ENCODE measurements around the gene CD207. TPM values are rescaled to one million over a fixed set of nuclear protein-coding genes. Genes with fewer than 3 reads are reported as not detected.

The CD207 gene
- total RNA-seq, 2 donors from 2014 or later, result 0.23 TPM; not detected in 1

DNA sequence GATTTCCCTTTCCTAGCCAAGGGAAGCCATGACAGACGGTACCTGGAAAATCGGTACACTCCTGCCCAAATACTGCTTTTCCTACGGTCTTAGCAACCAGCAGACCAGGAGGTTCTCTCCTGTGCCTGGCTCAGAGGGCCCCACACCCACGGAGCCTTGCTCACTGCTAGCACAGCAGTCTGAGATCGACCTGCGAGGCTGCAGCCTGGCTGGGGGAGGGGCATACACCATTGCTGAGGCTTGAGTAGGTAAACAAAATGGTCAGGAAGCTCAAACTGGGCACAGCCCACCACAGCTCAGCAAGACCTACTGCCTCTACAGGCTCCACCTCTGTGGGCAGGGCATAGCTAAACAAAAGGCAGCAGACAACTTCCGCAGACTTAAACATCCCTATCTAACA, 6.8 kb upstream of the CD207 start:
- Mint-ChIP-seq H3K4me1 (no peaks in the 10 kb centered on the region), H3K4me3 (no peak overlapping the region), H3K27ac (no peak overlapping the region), H3K27me3 (peaks cover 25% of the 10 kb centered on the region), H3K36me3 (ENCODE audit: low read depth) (peaks cover 3% of the 10 kb centered on the region)
- H3K9me3 ChIP-seq (ENCODE audit: control insufficient read depth, low read length, poor library complexity, severe bottlenecking), result peaks cover 4% of the 10 kb centered on the region
- no peak for ATAC-seq
- no peak for DNase-seq

DNA sequence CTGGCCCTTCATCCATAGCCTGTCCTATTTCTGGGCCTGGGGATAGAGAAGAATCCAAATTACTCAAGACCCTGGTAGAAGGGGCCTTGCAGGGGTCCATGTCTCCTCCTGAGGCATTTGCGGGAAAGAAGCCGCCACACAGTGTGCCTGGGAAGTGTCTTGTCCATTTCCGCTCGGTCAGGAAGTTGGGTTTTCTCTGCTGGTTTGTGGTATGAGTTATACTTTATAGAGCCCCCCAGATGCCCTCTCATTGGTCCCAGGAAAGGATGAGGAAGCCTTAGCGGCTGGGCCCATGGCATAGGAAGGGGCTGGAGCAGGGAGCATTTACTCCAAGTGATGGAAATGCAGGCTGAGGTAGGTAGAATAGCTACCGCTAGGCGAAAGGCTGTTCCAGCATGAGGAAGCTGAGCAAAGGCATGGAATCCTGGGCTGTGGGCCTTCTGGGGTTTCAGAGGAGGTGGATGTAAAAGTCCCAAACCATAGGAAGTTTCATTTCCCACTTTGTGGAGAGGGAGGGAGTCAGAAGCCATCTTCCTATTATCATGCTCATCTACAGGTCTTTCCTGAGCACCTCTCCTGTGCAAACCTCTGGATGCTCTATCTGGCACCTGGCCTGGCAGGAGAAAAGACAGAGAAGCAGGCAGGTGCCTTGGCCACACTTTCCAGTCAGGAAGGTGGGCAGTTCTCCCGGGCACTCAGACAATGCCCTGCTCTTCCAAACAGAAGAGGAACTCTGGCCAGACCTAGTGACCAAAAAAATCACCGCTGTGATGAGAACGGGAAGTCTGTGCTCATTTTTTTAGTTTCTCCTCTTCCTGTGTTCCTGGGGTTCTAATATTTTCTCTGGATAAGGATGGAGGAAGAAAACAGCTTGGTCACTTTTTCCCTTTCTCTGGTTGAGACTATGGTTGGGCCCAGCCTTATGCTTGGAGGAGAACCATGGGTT, 2.6 kb upstream of the CD207 start:
- Mint-ChIP-seq H3K27ac (no peak overlapping the region), H3K4me3 (no peak overlapping the region), H3K4me1 (peaks cover 7% of the 10 kb centered on the region), H3K36me3 (ENCODE audit: low read depth) (no peaks in the 10 kb centered on the region), H3K27me3 (peaks cover 53% of the 10 kb centered on the region)
- ATAC-seq (no peak), DNase-seq (no peak)
- peaks cover 4% of the 10 kb centered on the region for H3K9me3 ChIP-seq (ENCODE audit: control insufficient read depth, low read length, poor library complexity, severe bottlenecking)

DNA sequence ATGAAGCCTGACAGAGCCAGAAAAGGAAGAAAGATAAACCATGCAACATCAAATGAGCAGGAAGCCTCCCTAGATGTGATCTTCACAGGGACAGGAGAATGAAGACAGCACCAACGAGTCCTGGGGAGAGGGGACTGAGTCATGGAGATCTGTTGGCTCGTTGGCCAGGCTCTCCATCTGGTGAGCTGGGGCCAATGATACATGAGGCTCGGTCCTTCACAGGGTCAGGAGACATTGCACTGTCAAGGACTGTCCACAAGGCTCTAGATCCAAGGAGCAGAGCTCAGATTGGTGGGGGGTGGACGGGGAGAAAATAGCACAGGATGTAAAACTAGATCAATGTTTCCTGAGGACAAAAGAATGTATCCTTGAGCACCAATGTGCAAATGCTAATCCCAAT, 735 bp downstream of the CD207 start:
- ATAC-seq (no peak), DNase-seq (no peak)
- H3K9me3 ChIP-seq (ENCODE audit: control insufficient read depth, low read length, poor library complexity, severe bottlenecking), result no peaks in the 10 kb centered on the region
- Mint-ChIP-seq H3K4me3 (no peak overlapping the region), H3K4me1 (peaks cover 7% of the 10 kb centered on the region), H3K27ac (no peak overlapping the region), H3K27me3 (peaks cover 66% of the 10 kb centered on the region), H3K36me3 (ENCODE audit: low read depth) (no peaks in the 10 kb centered on the region)

DNA sequence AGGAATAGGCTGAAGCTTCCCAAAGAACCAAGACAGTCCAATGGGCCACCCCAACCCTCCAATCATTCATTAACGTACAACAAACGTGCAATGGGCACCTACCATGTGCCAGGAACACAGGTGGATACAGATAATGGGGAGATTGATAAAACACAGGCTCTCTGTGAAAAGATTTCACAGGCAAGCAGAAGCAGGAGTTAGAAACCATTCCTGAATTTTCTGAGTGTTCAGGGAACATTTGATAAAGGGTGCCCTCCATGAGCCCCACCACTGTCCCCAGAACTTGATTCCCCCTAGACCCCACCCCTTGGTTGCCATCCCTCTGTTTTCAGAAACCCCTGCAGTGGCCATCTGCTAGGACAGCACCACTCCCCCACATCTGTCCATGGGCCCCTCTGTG, 1.5 kb downstream of the CD207 start:
- Mint-ChIP-seq H3K27ac (no peak overlapping the region), H3K36me3 (ENCODE audit: low read depth) (no peaks in the 10 kb centered on the region), H3K4me3 (no peak overlapping the region), H3K27me3 (peaks cover 67% of the 10 kb centered on the region), H3K4me1 (peaks cover 7% of the 10 kb centered on the region)
- ATAC-seq (no peak), DNase-seq (no peak)
- no peaks in the 10 kb centered on the region for H3K9me3 ChIP-seq (ENCODE audit: control insufficient read depth, low read length, poor library complexity, severe bottlenecking)

DNA sequence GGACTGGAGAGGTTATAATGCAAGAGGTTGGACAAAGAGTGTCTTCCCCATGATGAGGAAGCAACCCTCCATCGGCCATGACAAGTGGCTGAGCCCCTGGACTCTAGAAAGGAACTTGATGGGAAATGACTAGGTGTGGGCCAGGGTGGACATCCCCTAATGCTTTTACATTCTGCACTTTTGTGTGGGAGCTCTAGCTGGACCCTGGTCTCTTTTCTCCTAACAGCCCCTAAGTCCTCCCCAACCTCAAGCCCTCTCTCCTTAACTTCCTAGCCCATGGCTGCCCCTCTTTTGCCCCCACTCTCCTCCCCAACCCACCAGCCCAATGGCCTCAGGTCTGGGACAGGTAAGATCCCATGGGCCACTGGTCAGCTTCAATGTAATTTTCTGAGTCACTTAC, 2.4 kb downstream of the CD207 start:
- ATAC-seq (no peak), DNase-seq (no peak)
- Mint-ChIP-seq H3K4me3 (no peak overlapping the region), H3K36me3 (ENCODE audit: low read depth) (no peaks in the 10 kb centered on the region), H3K27ac (no peak overlapping the region), H3K4me1 (peaks cover 7% of the 10 kb centered on the region), H3K27me3 (peaks cover 58% of the 10 kb centered on the region)
- H3K9me3 ChIP-seq (ENCODE audit: control insufficient read depth, low read length, poor library complexity, severe bottlenecking), result no peaks in the 10 kb centered on the region

DNA sequence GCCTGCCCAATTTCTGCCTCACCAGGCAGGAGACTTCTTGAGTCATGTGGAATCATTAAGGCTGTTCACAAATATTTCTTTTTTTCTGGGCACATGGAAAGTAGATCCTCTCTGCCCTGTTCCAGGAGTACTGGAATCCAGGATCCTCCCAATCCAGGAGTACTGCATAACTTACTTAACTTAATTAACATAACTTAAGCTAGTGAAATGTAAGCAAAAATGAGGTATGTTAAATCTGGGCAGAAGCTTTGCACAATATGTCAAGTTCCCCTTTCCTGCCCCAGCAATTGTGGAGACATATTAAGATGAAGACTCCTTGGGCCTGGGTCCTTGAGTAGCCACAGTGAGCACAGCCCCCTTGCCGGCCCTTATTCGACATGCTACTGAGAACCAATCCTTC, 3.2 kb downstream of the CD207 start:
- ATAC-seq, result no peak
- DNase-seq, result no peak
- H3K27ac Mint-ChIP-seq, result no peak overlapping the region
- H3K36me3 Mint-ChIP-seq (ENCODE audit: low read depth), result no peaks in the 10 kb centered on the region
- peaks cover 57% of the 10 kb centered on the region for H3K27me3 Mint-ChIP-seq
- H3K4me3 Mint-ChIP-seq, result no peak overlapping the region
- no peaks in the 10 kb centered on the region for H3K9me3 ChIP-seq (ENCODE audit: control insufficient read depth, low read length, poor library complexity, severe bottlenecking)
- H3K4me1 Mint-ChIP-seq, result peaks cover 7% of the 10 kb centered on the region

DNA sequence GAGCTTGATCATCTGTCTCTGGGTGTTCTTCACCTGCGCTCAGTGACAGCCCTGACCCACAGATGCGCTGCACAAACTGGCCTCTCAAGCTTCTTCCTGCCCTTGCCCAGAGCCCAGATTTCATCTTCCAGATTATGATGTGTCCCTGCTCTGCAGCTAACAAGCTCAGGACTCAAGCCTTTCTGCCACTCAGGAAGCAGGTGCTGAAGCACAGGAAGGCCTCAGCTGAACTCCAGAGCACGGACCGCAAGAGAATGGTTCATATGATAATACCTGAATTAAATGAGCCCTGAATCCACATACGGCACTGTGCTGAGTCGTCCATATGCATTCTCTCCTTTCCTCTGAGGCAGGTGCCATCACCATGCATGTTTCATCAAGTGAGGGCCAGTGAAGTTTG, 3.8 kb downstream of the CD207 start:
- no peak for DNase-seq
- Mint-ChIP-seq H3K4me1 (peaks cover 10% of the 10 kb centered on the region), H3K36me3 (ENCODE audit: low read depth) (peaks cover 2% of the 10 kb centered on the region), H3K4me3 (no peak overlapping the region), H3K27me3 (peaks cover 60% of the 10 kb centered on the region), H3K27ac (no peak overlapping the region)
- no peak for ATAC-seq
- H3K9me3 ChIP-seq (ENCODE audit: control insufficient read depth, low read length, poor library complexity, severe bottlenecking), result no peaks in the 10 kb centered on the region

DNA sequence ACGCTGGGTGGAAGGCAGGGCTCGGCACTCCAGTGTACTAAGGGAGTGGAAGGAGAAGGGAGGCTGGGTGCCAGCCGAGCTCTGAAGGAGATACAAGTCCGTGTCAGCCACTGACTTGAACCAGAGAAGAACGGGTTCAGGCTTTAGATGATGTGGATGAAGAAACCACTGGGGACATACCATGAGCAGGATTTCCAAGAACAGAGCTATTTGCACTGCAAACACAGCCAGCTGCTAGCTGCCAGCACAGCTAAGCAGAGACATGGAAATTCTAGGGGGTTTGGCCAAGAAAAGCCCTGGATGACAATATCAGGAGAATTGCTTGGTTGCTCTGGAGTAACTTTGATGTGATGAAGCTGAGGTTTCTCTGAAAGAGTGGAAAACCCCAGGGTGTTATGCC, 5.2 kb downstream of the CD207 start:
- H3K9me3 ChIP-seq (ENCODE audit: control insufficient read depth, low read length, poor library complexity, severe bottlenecking), result no peaks in the 10 kb centered on the region
- no peak for DNase-seq
- H3K27ac Mint-ChIP-seq, result no peak overlapping the region
- ATAC-seq, result no peak
- no peak overlapping the region for H3K4me3 Mint-ChIP-seq
- peaks cover 6% of the 10 kb centered on the region for H3K4me1 Mint-ChIP-seq
- peaks cover 51% of the 10 kb centered on the region for H3K27me3 Mint-ChIP-seq
- H3K36me3 Mint-ChIP-seq (ENCODE audit: low read depth), result peaks cover 3% of the 10 kb centered on the region

GRCh38 chr2:70829916-70830315, 5.7 kb downstream of the CD207 start:
- Mint-ChIP-seq H3K4me3 (no peak overlapping the region), H3K4me1 (peaks cover 6% of the 10 kb centered on the region), H3K27ac (no peak overlapping the region), H3K36me3 (ENCODE audit: low read depth) (peaks cover 3% of the 10 kb centered on the region), H3K27me3 (peaks cover 46% of the 10 kb centered on the region)
- H3K9me3 ChIP-seq (ENCODE audit: control insufficient read depth, low read length, poor library complexity, severe bottlenecking), result no peaks in the 10 kb centered on the region
- ATAC-seq (no peak), DNase-seq (no peak)

DNA sequence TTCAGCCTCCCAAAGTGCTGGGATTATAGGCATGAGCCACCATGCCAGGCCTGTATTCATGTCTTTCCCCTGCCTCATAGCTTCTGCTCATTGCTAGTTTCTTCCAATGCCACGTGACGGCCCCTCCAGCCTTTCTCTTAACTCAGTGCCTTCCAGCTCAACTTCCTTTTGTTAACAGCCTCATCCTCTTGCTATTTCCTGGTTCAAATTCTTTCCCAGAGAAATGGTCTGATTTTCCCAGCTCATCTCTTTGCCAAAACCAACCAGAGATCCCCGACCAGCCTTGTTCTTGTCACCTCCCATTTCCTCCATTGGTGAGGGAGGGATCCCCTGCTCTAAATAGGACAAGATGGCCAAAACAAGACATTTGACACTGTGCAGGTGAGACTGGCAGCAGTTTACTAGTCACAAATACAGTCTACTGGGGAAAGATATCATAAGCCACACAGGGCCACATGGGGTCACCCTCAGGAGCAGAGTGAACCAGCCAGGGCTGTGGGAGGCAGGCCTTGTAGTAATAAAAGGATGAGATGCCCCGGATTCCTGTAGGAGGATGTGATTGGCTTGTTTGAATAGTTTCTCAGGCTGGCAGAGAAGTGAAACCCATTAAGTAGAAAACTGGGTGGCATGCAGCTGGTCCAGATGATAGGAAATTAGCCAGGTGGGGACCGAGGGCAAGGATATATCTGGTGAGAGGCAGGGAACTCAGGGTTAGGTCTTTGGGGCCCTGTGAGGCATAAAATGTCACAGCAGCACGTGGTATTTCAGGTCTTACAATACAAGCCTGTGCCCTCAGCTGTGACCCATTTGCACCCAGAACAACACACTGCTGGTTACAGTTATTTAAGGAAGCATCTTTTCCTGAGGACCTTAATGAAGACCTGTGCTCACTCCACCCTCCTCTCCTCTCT, 6.4 kb downstream of the CD207 start:
- ATAC-seq, result no peak
- no peak overlapping the region for H3K27ac Mint-ChIP-seq
- H3K9me3 ChIP-seq (ENCODE audit: control insufficient read depth, low read length, poor library complexity, severe bottlenecking), result no peaks in the 10 kb centered on the region
- peaks cover 3% of the 10 kb centered on the region for H3K36me3 Mint-ChIP-seq (ENCODE audit: low read depth)
- H3K27me3 Mint-ChIP-seq, result peaks cover 42% of the 10 kb centered on the region
- H3K4me1 Mint-ChIP-seq, result peaks cover 6% of the 10 kb centered on the region
- H3K4me3 Mint-ChIP-seq, result no peak overlapping the region
- DNase-seq, result no peak

DNA sequence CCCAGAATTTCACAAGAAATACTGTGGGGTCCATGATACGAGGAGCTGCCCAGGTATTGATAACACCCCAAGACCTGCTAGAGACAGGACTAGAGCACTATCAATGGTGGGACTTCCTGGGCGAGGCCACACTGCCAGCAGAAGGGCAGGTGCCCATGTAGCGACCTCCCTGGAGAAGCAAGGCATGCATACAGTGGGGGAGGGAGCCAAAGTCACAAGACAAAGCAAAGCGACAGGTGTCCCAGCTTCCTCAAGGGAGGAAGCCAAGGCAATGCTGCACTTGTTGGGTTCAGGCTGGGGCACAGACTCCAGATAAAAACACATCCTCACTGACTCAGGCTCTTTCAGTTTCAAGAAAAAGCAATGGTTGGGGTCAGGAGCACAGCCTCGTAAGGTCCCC, 7.5 kb downstream of the CD207 start:
- Mint-ChIP-seq H3K4me3 (no peak overlapping the region), H3K4me1 (peaks cover 4% of the 10 kb centered on the region), H3K27me3 (peaks cover 34% of the 10 kb centered on the region), H3K36me3 (ENCODE audit: low read depth) (peaks cover 3% of the 10 kb centered on the region), H3K27ac (no peak overlapping the region)
- DNase-seq, result no peak
- no peak for ATAC-seq
- no peaks in the 10 kb centered on the region for H3K9me3 ChIP-seq (ENCODE audit: control insufficient read depth, low read length, poor library complexity, severe bottlenecking)

GRCh38 chr2:70827388-70827787, 8.2 kb downstream of the CD207 start:
- no peak for ATAC-seq
- Mint-ChIP-seq H3K4me1 (peaks cover 4% of the 10 kb centered on the region), H3K36me3 (ENCODE audit: low read depth) (peaks cover 3% of the 10 kb centered on the region), H3K27ac (no peak overlapping the region), H3K4me3 (no peak overlapping the region), H3K27me3 (peaks cover 31% of the 10 kb centered on the region)
- H3K9me3 ChIP-seq (ENCODE audit: control insufficient read depth, low read length, poor library complexity, severe bottlenecking), result no peaks in the 10 kb centered on the region
- no peak for DNase-seq

DNA sequence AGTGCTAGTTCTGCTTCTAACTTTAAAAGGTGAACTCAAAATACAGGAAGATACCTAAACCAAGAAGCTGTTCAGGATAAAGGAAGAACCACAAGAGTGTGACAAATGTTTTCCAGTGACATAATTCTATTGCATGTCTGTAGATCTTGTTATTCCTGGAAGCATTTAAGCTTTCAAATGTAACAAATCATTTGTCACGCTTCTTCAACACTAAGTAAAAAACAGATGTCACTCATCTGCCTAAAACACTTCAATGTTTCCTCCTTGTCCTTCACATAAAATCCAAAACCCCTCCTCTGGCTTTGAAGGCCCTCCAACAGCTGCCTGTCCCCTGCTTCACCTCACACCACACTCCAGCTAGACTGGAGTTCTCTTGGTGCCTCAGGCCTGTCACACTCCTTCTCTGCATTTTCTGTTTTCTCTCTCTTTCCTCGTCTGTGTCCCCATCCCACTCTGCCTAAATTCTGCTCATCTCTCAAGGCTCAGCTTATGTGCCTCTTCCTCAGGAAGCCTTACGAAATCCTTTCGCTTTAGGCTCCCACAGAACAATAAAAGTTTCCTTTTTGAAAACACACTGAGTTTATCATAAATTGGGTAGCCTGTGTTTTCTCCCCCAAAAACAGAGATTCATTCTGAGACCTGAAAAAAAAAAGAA, 8.8 kb downstream of the CD207 start:
- H3K9me3 ChIP-seq (ENCODE audit: control insufficient read depth, low read length, poor library complexity, severe bottlenecking), result no peaks in the 10 kb centered on the region
- DNase-seq (no peak), ATAC-seq (no peak)
- peaks cover 3% of the 10 kb centered on the region for H3K36me3 Mint-ChIP-seq (ENCODE audit: low read depth)
- H3K27ac Mint-ChIP-seq, result no peak overlapping the region
- peaks cover 28% of the 10 kb centered on the region for H3K27me3 Mint-ChIP-seq
- H3K4me3 Mint-ChIP-seq, result no peak overlapping the region
- peaks cover 4% of the 10 kb centered on the region for H3K4me1 Mint-ChIP-seq

All from T-helper 17 cell (primary cell).